Measurements from ENCODE around the gene ZNF438. TPM values are rescaled to one million over a fixed set of nuclear protein-coding genes. Genes with fewer than 3 reads are reported as not detected.
"Not testable (repeated sequence)": the region's sequence is repeated elsewhere in the genome, so short reads cannot be mapped to it uniquely, and the experiment has no call there.

ZNF438 gene
- total and polyA plus RNA-seq, 5 experiments from 2014 or later, result 2.3 to 6.0 (median 4.4) TPM

DNA sequence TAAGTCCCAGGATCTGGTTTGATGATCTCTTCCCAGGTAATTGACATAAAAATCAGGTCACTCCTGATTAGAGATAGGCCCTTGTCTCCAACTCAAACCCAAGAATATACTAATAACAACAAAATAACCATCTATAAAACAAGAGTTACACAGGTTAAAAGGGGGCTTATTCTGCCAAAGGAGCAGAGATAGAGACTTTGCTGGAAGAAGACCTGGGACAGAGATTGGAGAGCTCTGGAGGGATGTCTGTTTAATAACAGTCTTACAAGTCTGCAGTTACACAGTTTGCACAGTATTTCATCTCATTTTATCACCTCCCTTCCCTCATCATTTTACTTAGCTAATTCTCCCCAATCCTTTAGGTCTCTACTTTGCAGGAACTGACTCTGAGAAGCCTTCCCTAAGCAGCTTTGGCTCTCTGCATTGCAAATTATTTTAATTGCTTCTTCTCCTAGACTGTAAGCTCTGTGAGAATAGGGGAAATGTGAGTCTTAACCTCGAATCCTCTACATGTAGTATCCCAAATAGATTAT is 3.7 kb upstream of the ZNF438 start:
- peaks cover 6 to 20% (median 14%) of the 10 kb centered on the region in 4 donors for H3K4me1 Mint-ChIP-seq
- H3K4me3 Mint-ChIP-seq, result no peak overlapping the region
- POLR2A ChIA-PET, result no interaction called here
- H3K27ac Mint-ChIP-seq, result no peak overlapping the region
- H3K36me3 Mint-ChIP-seq, result no peaks in the 10 kb centered on the region
- H3K9me3 Mint-ChIP-seq, result no peaks in the 10 kb centered on the region
- ATAC-seq, result no peak
- DNase-seq, result no peak
- H3K27me3 Mint-ChIP-seq, result peaks cover 0 to 2% (median 0%) of the 10 kb centered on the region in 5 donors

DNA sequence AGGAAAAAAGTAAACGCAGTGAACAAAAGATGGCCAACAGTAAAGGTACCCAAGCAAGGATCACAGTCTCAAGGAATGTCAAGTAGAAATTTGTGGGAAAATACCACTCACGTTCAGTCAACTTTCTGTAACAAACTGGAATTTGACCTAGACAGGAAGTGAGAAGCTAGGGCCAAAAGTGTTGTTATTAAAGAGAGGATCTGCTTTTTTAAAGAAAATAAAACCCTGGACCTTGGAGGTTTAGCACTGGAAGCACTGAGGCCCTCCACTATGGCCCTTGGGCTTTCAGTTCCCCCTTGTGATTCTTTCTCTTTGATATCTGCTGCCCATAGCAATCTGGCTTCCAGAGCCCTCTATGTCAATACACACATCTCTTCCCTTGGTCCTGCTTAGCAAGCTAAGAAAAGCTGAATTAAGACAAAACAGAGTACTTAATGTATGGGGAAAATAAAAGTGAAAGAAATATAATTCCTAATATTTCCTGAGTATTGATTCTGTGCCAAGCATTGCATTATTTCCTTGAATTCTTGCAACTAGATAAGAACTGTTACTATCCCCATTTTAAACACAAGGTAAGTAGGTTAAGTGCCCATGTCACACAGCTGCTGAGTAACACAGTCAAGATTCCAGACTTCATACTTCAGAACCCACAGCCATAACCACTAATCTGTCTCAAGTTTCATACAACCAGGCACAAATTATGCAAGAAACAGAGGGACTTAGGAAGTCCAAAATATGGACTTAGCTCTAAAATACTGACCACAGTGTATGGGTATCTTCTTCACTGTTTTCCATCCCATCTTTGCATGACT is 2.6 kb upstream of the ZNF438 start:
- ATAC-seq, result no peak
- peak overlapping the region in 3 of 10 donors; percentile 12 to 19 (median 13) for H3K4me3 Mint-ChIP-seq

DNA sequence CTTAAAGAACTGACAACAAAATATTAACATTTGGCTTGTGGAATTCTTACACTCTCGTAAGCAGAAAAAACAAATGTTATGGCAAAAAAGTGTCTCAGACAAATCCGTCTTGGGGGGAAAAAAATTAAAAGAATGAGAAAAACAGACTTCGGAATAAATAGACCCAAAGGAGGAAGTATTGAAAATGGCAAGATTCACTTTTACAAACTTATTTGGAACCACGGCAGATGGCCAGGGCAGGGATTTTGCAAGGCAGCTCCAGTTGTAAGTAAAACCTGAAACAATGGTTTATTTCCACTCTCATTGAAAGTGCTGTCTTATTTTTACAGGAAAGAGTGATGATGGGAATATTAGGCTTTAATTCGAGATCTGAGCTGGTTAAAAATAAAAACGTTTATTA is 1.5 kb upstream of the ZNF438 start:
- Mint-ChIP-seq H3K9me3 (no peaks in the 10 kb centered on the region), H3K4me1 (peaks cover 5 to 20% (median 17%) of the 10 kb centered on the region in 4 donors), H3K36me3 (no peaks in the 10 kb centered on the region), H3K27me3 (peaks cover 0 to 2% (median 0%) of the 10 kb centered on the region in 5 donors), H3K27ac (peak overlapping the region in 7 of 10 donors; percentile 96 to 100 (median 99)), H3K4me3 (peak overlapping the region; percentile 84 to 97 (median 92))
- POLR2A ChIA-PET, result no interaction called here
- DNase-seq, result no peak
- ATAC-seq, result no peak

More for the DNA sequence above, 2.6 kb upstream of the ZNF438 start:
- peak overlapping the region in 1 of 10 donors; percentile 33 for H3K27ac Mint-ChIP-seq
- peaks cover 0 to 2% (median 0%) of the 10 kb centered on the region in 5 donors for H3K27me3 Mint-ChIP-seq
- POLR2A ChIA-PET, result no interaction called here
- DNase-seq, result no peak
- H3K36me3 Mint-ChIP-seq, result no peaks in the 10 kb centered on the region
- peaks cover 8 to 24% (median 18%) of the 10 kb centered on the region in 4 donors for H3K4me1 Mint-ChIP-seq
- H3K9me3 Mint-ChIP-seq, result no peaks in the 10 kb centered on the region

DNA sequence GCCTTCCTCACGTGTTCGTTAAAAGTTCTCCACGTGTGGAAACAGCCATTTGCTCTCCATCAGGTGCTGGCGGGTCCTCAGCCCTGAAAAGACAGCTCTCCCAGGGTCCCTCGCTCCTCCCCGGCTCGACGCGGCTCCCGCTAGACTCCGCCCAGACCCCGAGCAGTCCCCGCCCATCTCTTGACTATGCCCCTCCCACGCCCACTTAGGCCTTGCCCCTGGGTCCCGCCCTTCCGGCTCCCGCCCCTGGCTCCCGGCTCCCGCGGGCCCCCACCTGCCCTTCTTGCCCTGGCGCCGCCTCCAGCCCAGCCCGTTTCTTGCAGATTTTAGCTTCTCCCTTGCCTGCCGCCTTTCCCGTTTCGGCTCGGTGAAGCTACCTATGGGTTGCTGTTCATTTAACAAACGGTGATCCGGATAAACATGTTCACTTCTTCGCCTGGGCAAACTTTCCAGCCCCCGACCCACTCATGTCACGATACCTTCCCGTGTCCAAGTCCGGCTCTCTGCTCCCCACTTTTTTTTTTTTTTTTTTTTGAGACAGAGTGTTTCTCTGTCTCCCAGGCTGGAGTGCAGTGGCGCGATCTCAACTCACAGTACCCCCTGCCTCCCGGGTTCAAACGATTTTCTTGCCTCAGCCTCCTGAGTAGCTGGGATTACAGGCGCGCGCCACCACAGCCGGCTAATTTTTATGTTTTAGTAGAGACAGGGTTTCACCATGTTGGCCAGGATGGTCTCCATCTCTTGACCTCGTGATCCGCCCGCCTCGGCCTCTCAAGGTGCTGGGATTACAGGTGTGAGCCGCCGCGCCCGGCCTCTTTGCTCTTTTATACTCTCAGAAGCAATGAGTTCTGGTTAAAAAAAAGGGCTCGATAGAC is 830 bp upstream of the ZNF438 start:
- Mint-ChIP-seq H3K9me3 (no peaks in the 10 kb centered on the region), H3K4me3 (peak overlapping the region; percentile 84 to 97 (median 92)), H3K36me3 (no peaks in the 10 kb centered on the region), H3K27me3 (peaks cover 0 to 2% (median 0%) of the 10 kb centered on the region in 5 donors), H3K27ac (peak overlapping the region; percentile 91 to 100 (median 99)), H3K4me1 (peaks cover 5 to 20% (median 17%) of the 10 kb centered on the region in 4 donors)
- POLR2A ChIA-PET, result interaction anchor here (0.7 to 2.4 kb wide), 13 partner anchors 14 to 1346 kb away, joined by 3 to 42 read pairs (median 4); no protein-coding TSS in a partner anchor
- ATAC-seq (peak; percentile 76 to 78), DNase-seq (peak; percentile 87 to 97 (median 92))

DNA sequence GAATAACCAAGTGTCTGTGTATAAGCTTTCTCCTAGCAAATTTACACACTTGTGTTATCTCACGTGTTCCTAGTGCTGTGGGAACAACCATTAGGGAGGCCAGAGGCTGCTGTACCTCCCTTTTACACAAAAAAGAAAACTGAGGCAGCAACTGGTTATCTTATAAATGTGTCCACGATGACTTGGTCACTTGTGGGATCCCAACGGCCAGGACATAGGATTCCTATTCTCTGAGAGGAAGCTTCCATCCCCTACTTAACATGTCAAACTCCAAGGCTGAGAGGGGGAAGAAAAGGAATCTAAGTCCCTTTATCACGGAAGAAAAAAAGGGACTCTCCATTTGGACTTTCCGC is 484 bp downstream of the ZNF438 start:
- H3K36me3 Mint-ChIP-seq, result no peaks in the 10 kb centered on the region
- peak in 1 of 10 donors; percentile 1 for DNase-seq
- ATAC-seq, result no peak
- H3K4me3 Mint-ChIP-seq, result peak overlapping the region; percentile 82 to 97 (median 91)
- H3K9me3 Mint-ChIP-seq, result no peaks in the 10 kb centered on the region
- peaks cover 5 to 20% (median 17%) of the 10 kb centered on the region in 4 donors for H3K4me1 Mint-ChIP-seq
- H3K27me3 Mint-ChIP-seq, result peaks cover 0 to 2% (median 0%) of the 10 kb centered on the region in 5 donors
- H3K27ac Mint-ChIP-seq, result peak overlapping the region in 9 of 10 donors; percentile 86 to 100 (median 98)
- POLR2A ChIA-PET, result interaction anchor here (0.7 to 2.4 kb wide), 10 partner anchors 101 to 1348 kb away, joined by 3 to 42 read pairs (median 4); no protein-coding TSS in a partner anchor

- POLR2A ChIA-PET, result interaction anchor here (0.6 to 2.4 kb wide), 2 partner anchors 246 to 493 kb away, joined by 3 to 42 read pairs; no protein-coding TSS in a partner anchor
- no peak for ATAC-seq
- H3K27ac Mint-ChIP-seq, result peak overlapping the region in 7 of 10 donors; percentile 31 to 100 (median 99)
- H3K36me3 Mint-ChIP-seq, result no peaks in the 10 kb centered on the region
- peaks cover 0 to 2% (median 0%) of the 10 kb centered on the region in 5 donors for H3K27me3 Mint-ChIP-seq
- peak overlapping the region in 9 of 10 donors; percentile 82 to 97 (median 91) for H3K4me3 Mint-ChIP-seq
- no peaks in the 10 kb centered on the region for H3K9me3 Mint-ChIP-seq
- peaks cover 5 to 20% (median 17%) of the 10 kb centered on the region in 4 donors for H3K4me1 Mint-ChIP-seq
- no peak for DNase-seq
These were observed 865 bp downstream of the ZNF438 start for GRCh38 chr10:31030800-31031199.

DNA sequence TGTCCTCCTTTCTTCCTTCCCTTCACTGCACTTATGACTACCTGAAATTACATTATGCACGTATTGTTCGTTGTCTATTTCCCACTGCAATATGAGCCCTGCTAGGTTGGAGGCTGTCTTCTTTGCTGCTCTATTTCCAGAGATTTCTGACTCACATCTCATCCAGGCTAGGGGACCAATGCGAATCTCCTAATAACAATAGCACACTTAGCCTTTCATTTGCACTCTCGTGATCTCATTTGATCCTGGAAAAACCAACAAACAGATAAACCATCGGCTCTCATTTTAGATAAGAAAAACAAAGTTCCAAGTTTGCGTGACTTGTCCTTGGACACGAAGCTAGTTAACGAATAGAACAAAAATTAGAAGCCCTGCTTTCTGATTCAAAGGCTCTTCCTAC is 1.4 kb downstream of the ZNF438 start:
- Mint-ChIP-seq H3K27me3 (peaks cover 0 to 2% (median 0%) of the 10 kb centered on the region in 5 donors), H3K9me3 (no peaks in the 10 kb centered on the region), H3K4me3 (peak overlapping the region in 1 of 10 donors; percentile 10), H3K4me1 (peaks cover 5 to 20% (median 17%) of the 10 kb centered on the region in 4 donors), H3K36me3 (no peaks in the 10 kb centered on the region), H3K27ac (peak overlapping the region in 3 of 10 donors; percentile 27 to 71 (median 66))
- POLR2A ChIA-PET, result interaction anchor here (0.6 to 2.4 kb wide), 2 partner anchors 246 to 494 kb away, joined by 3 to 42 read pairs; no protein-coding TSS in a partner anchor
- ATAC-seq (no peak), DNase-seq (no peak)

- H3K9me3 Mint-ChIP-seq, result no peaks in the 10 kb centered on the region
- DNase-seq (no peak), ATAC-seq (no peak)
- peaks cover 0 to 2% (median 0%) of the 10 kb centered on the region in 5 donors for H3K27me3 Mint-ChIP-seq
- no peaks in the 10 kb centered on the region for H3K36me3 Mint-ChIP-seq
- no peak overlapping the region for H3K4me3 Mint-ChIP-seq
- POLR2A ChIA-PET, result no interaction called here
- peaks cover 7 to 20% (median 18%) of the 10 kb centered on the region in 4 donors for H3K4me1 Mint-ChIP-seq
- H3K27ac Mint-ChIP-seq, result no peak overlapping the region
These were observed 3.6 kb downstream of the ZNF438 start for GRCh38 chr10:31028081-31028480.

DNA sequence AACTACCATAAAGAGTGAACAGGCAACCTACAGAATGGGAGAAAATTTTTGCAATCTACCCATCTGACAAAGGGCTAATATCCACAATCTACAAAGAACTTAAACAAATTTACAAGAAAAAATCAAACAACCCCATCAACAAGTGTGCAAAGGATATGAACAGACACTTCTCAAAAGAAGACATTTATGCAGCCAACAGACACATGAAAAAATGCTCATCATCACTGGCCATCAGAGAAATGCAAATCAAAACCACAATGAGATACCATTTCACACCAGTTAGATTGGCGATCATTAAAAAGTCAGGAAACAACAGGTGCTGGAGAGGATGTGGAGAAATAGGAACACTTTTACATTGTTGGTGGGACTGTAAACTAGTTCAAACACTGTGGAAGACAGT is 5.4 kb downstream of the ZNF438 start:
- H3K9me3 Mint-ChIP-seq, H3K4me3 Mint-ChIP-seq, POLR2A ChIA-PET, H3K27ac Mint-ChIP-seq, H3K36me3 Mint-ChIP-seq, DNase-seq, H3K27me3 Mint-ChIP-seq, ATAC-seq: not testable (repeated sequence)
- peaks cover 6 to 15% (median 10%) of the 10 kb centered on the region in 4 donors for H3K4me1 Mint-ChIP-seq

DNA sequence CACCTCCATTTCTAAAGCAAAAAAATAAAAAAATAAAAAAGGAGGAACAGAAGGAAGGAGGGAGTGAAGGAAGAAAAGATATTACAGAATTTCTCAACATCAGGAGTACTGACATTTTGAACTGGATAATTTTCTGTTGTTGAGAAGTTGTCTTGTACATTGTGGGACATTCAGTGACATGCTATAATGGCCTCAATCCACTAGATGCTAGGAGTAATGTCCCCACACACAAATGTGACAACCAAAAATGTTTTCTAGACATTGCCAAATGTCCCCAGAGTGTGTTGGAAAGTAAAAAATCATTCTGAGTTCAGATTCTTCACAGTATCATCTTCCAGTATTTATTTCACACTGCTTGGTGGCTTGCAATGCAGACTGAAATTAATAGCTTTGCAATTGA is 6.5 kb downstream of the ZNF438 start:
- Mint-ChIP-seq H3K4me3 (no peak overlapping the region), H3K4me1 (peaks cover 2 to 6% (median 5%) of the 10 kb centered on the region in 4 donors), H3K9me3 (no peaks in the 10 kb centered on the region), H3K36me3 (no peaks in the 10 kb centered on the region), H3K27me3 (no peaks in the 10 kb centered on the region), H3K27ac (no peak overlapping the region)
- DNase-seq, result no peak
- POLR2A ChIA-PET, result no interaction called here
- no peak for ATAC-seq

- POLR2A ChIA-PET, result interaction anchor here (0.6 kb wide), 1 partner anchor 25 kb away, joined by 3 read pairs; no protein-coding TSS in a partner anchor
- Mint-ChIP-seq H3K4me1 (peaks cover 0 to 4% (median under 1%) of the 10 kb centered on the region in 4 donors), H3K27ac (no peak overlapping the region), H3K9me3 (no peaks in the 10 kb centered on the region), H3K27me3 (no peaks in the 10 kb centered on the region), H3K4me3 (no peak overlapping the region), H3K36me3 (no peaks in the 10 kb centered on the region)
- ATAC-seq, result no peak
- DNase-seq, result no peak
These were observed 8.1 kb downstream of the ZNF438 start for GRCh38 chr10:31023558-31023957.

- ATAC-seq, result no peak
- Mint-ChIP-seq H3K36me3 (no peaks in the 10 kb centered on the region), H3K27ac (peak overlapping the region in 1 of 10 donors; percentile 13), H3K4me1 (peaks cover 0 to 4% (median under 1%) of the 10 kb centered on the region in 4 donors), H3K4me3 (no peak overlapping the region), H3K9me3 (no peaks in the 10 kb centered on the region), H3K27me3 (no peaks in the 10 kb centered on the region)
- DNase-seq, result no peak
- POLR2A ChIA-PET, result no interaction called here
These were observed 11.5 kb downstream of the ZNF438 start for GRCh38 chr10:31020209-31020608.

Data from naive thymus-derived CD8-positive, alpha-beta T cell (primary cell).